ENCODE measurements around the gene PDPN. TPM values are rescaled to one million over a fixed set of nuclear protein-coding genes. Genes with fewer than 3 reads are reported as not detected.

PDPN gene
- not detected in 5 replicates for total RNA-seq (2022; extraction: Qiagen RNA extraction; ENCODE audit: low read depth)

GRCh38 chr1:13583595-13583965 lies at the start of gene PDPN:
TSS of gene PDPN (plus strand) at chr1:13583832. CDS start at chr1:13584034, 202 bp downstream.

Other genes with a start within 250 kb of the PDPN start
- not detected in 5 replicates for gene PRAMEF14, start 236.7 kb upstream of the PDPN start, total RNA-seq (2022; extraction: Qiagen RNA extraction; ENCODE audit: low read depth)
- gene PRAMEF19, start 211.9 kb upstream of the PDPN start, total RNA-seq (2022; extraction: Qiagen RNA extraction; ENCODE audit: low read depth) = not detected in 5 replicates
- gene PRAMEF17, start 194.2 kb upstream of the PDPN start, total RNA-seq (2022; extraction: Qiagen RNA extraction; ENCODE audit: low read depth) = not detected in 5 replicates
- gene PRAMEF20, start 173.4 kb upstream of the PDPN start, total RNA-seq (2022; extraction: Qiagen RNA extraction; ENCODE audit: low read depth) = not detected in 5 replicates
- 0.06 TPM in 1 of 5 replicates, not detected in the others for gene LRRC38, start 69.8 kb upstream of the PDPN start, total RNA-seq (2022; extraction: Qiagen RNA extraction; ENCODE audit: low read depth)
- gene PRDM2, start 116.4 kb downstream of the PDPN start, total RNA-seq (2022; extraction: Qiagen RNA extraction; ENCODE audit: low read depth) = 5.7 to 9.3 TPM (median 9.1 TPM) in 5 replicates

Measured in A549 treated with GW870086 at 1 μM for 4 hours (cell line).